Measurements from ENCODE around the gene XXYLT1. TPM values are rescaled to one million over a fixed set of nuclear protein-coding genes. Genes with fewer than 3 reads are reported as not detected.

Gene XXYLT1
- total RNA-seq, 4 donors from 2014 or later: 9.7 to 30.1 (median 17.7) TPM

DNA sequence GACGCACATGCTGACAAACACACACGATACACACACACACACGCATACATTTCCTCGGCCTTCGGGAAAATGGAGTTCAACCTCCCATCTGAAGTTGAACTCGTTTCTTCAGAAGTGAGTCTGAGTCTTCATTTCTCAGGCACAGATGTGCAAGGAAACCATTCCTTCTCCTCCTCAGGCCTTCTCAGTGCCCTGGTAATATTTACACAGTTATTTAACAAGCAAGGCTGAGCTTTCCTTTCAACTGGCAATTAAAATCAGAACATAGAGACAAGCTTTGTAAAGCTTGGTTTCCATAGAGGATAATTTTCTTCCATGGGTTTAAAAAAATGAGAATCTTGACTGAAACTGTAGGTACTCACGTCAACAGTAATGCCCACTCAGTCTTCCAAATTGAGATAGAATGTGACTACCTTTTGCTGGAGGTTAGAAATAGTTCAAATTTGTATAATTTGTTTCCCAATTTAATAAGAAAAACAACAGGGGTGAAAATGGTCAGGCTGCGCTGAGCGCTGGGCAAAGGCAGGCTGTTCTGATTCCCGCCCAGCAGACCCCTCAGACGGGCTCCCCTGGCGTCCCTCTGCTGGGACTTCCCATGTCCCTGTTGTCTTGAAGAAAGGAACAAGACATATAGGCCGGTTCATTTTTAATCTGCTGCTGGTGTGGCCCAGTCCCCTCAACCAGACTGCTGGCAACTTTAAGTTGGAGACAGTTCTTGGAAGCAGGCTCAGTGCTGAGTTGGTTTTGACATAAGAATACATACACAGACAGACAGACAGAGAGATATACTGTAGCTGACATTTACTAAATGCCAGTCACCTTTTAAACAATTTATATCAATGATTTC lies 174.3 kb downstream of the XXYLT1 start:
- TF ChIP-seq, protein P1, sequence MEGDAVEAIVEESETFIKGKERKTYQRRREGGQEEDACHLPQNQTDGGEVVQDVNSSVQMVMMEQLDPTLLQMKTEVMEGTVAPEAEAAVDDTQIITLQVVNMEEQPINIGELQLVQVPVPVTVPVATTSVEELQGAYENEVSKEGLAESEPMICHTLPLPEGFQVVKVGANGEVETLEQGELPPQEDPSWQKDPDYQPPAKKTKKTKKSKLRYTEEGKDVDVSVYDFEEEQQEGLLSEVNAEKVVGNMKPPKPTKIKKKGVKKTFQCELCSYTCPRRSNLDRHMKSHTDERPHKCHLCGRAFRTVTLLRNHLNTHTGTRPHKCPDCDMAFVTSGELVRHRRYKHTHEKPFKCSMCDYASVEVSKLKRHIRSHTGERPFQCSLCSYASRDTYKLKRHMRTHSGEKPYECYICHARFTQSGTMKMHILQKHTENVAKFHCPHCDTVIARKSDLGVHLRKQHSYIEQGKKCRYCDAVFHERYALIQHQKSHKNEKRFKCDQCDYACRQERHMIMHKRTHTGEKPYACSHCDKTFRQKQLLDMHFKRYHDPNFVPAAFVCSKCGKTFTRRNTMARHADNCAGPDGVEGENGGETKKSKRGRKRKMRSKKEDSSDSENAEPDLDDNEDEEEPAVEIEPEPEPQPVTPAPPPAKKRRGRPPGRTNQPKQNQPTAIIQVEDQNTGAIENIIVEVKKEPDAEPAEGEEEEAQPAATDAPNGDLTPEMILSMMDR (IDR thresholded peaks at IDR 0.05): no peak
- TF ChIP-seq POLR2A (IDR thresholded peaks at IDR 0.05): no peak
- no peak overlapping the region for H3K4me3 ChIP-seq (ENCODE audit: low read depth, poor library complexity, severe bottlenecking)
- WGBS, 2 donors: 91 to 92% methylated on average over 13 of the region's 13 CpGs
- DNase-seq (ENCODE audit: low spot score in 2 of 2): no peak
- intact Hi-C loops (cut with DNase I; ENCODE audit: low total_unique reads): no loop called here

DNA sequence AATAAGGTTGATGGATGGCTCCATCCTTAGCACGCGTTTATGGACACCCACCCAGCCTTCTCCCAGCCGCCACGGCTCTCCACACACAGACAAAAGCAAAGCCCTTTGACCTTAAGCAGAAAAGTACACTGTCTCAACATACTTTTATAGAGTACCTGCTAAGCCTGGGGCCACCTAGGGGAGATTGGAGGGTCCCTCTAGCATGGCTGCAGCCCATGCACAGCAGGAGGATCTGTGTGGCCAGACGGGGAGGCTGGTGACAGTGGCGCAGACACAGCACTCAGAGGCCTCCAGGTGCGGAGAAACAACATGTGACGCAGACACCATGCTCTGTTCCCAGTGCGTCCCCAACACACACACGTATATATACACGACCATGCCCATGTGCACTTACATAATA lies 174.9 kb downstream of the XXYLT1 start:
- H3K4me3 ChIP-seq (ENCODE audit: low read depth, poor library complexity, severe bottlenecking): no peak overlapping the region
- intact Hi-C loops (cut with DNase I; ENCODE audit: low total_unique reads): no loop called here
- DNase-seq (ENCODE audit: low spot score in 2 of 2): no peak
- WGBS, 2 donors: 95 to 97% methylated on average over 11 of the region's 11 CpGs
- TF ChIP-seq, protein P1 (IDR thresholded peaks at IDR 0.05): no peak

DNA sequence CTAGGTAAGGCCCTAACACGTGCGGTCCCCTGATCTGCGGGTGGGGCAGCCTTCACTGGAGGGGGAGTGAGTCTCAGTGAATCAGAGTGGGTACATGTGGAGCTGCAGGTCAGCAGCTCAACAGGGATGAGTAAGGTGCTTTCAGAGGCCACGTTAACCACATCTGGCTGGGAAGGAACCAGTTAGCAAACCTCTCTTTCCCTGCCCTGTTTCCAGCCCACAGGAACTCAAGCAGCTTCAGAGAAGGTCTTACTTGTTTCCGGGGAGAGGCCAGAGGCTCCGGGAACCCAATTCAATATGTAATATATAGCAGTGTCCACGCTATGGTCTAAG lies 175.3 kb downstream of the XXYLT1 start:
- no peak overlapping the region for H3K4me3 ChIP-seq (ENCODE audit: low read depth, poor library complexity, severe bottlenecking)
- intact Hi-C loops (cut with DNase I; ENCODE audit: low total_unique reads): no loop called here
- no peak for TF ChIP-seq POLR2A (IDR thresholded peaks at IDR 0.05)
- TF ChIP-seq, protein P1 (IDR thresholded peaks at IDR 0.05): no peak
- WGBS, 2 donors: 89 to 92% methylated on average over 7 of the region's 7 CpGs
- no peak for DNase-seq (ENCODE audit: low spot score in 2 of 2)

DNA sequence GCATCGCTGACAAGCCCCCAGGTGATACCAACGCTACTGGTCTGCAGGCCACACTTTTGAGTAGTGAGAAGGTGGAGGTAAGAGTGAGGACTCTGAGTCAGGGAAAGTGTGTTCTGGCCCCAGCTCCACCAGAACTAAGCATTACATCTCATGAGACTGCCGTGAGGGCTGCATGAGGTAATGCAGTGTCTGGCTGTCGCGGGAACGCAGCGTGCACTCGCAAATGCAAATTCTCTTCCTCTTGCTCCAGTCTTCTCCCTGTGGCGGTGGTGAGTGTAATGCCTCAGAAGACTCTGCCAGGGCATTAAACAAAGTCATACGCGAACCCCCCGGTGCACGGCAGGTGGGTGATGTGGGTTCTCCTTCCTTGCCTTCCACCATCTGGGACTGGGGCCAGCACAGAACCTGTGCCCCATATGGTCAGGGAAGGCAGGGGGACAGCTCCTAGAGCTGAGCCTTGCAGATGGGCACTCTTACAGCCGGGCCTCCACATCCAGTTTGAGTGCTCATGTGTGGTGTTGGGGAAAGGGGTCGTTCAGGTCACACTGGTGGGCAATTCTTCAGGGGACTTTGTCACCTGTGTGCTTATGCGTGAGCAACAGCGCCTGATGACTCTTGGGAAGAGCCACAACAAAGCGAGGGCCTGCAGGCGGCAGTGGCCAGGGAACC lies 175.8 kb downstream of the XXYLT1 start:
- no peak for DNase-seq (ENCODE audit: low spot score in 2 of 2)
- TF ChIP-seq, protein P1 (IDR thresholded peaks at IDR 0.05): no peak
- TF ChIP-seq POLR2A (IDR thresholded peaks at IDR 0.05): no peak
- no peak overlapping the region for H3K4me3 ChIP-seq (ENCODE audit: low read depth, poor library complexity, severe bottlenecking)
- intact Hi-C loops (cut with DNase I; ENCODE audit: low total_unique reads): no loop called here
- 90 to 92% methylated on average over 18 to 19 of the region's 19 CpGs for WGBS, 2 donors

DNA sequence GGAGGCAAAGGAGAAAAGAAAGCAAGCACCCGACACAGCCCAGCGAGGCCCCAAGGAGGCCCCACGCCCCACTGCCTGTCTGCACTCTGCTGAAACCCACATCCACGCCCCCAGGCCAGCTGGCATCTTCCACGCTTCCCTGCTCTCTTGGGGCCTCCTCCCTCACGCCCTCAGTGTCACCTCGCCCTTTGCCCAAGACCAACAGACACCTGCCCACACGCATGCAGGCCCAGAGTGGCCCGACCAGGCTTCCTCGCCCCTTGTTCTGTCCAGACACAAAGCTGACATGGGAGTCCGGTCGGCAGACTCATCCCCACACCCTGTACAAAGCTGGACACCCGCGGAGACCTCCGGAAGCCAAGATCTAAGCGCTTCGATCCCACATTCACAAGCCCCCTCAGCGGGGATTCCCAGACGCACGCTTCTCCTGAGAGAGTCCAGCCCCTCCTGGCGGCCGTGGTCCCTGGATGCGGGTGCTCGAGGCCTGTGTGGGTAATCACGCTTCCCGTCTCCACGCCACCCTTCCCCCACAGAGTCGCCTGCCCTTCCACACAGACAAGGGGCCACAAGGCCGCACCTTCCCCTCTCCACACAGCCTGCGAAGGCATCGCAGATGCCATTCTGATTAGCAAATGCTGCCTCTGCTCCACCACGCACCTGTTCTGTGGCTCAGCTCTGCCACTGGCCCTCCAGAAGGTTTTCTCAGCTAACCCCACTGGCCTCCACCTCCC lies 176.6 kb downstream of the XXYLT1 start:
- intact Hi-C loops (cut with DNase I; ENCODE audit: low total_unique reads): no loop called here
- no peak for DNase-seq (ENCODE audit: low spot score in 2 of 2)
- no peak overlapping the region for H3K4me3 ChIP-seq (ENCODE audit: low read depth, poor library complexity, severe bottlenecking)
- 88 to 91% methylated on average over 32 of the region's 32 CpGs for WGBS, 2 donors
- TF ChIP-seq POLR2A (IDR thresholded peaks at IDR 0.05): no peak
- TF ChIP-seq, protein P1 (IDR thresholded peaks at IDR 0.05): no peak
